LoVo (cell line): ENCODE data around the gene DLK2.
"Not testable (repeated sequence)": the region's sequence is repeated elsewhere in the genome, so short reads cannot be mapped to it uniquely, and the experiment has no call there.

Experiments used
- DNase-seq: peaks from one replicate; pipeline ENCODE4 v3.0.0-alpha.2; 2016; ENCODE audit warnings: low spot score

DLK2 gene

GRCh38 chr6:43425083-43425482 is 30.3 kb downstream of the DLK2 start:
- not testable (repeated sequence) for DNase-seq

GRCh38 chr6:43421831-43422230 is 33.5 kb downstream of the DLK2 start:
- no peak for DNase-seq

GRCh38 chr6:43420012-43420709 is 35.2 kb downstream of the DLK2 start:
- DNase-seq: no peak

GRCh38 chr6:43416935-43417334 is 38.4 kb downstream of the DLK2 start:
- DNase-seq: no peak

- DNase-seq: not testable (repeated sequence)
Measured at GRCh38 chr6:43415275-43415674, 40.1 kb downstream of the DLK2 start.

- no peak for DNase-seq
Measured at GRCh38 chr6:43413002-43413401, 42.3 kb downstream of the DLK2 start.

GRCh38 chr6:43412541-43412940 is 42.8 kb downstream of the DLK2 start:
- no peak for DNase-seq

- DNase-seq: not testable (repeated sequence)
Measured at GRCh38 chr6:43410776-43411175, 44.6 kb downstream of the DLK2 start.

GRCh38 chr6:43408259-43408658 is 47.1 kb downstream of the DLK2 start:
- no peak for DNase-seq

- DNase-seq: no peak
Measured at GRCh38 chr6:43407296-43407695, 48.1 kb downstream of the DLK2 start.

GRCh38 chr6:43405354-43405753 is 50.0 kb downstream of the DLK2 start:
- no peak for DNase-seq

GRCh38 chr6:43402820-43403219 is 52.5 kb downstream of the DLK2 start:
- DNase-seq: no peak

- DNase-seq: no peak
Measured at GRCh38 chr6:43401730-43402129, 53.6 kb downstream of the DLK2 start.
